Lower lobe of right lung (tissue), 2 donors: ENCODE data around the gene ADAM15. TPM values are rescaled to one million over a fixed set of nuclear protein-coding genes. Genes with fewer than 3 reads are reported as not detected.

ENCODE experiments used
- ATAC-seq, 2 donors: fragments of 200-7000 bp; cut with Tn5 transposase; one replicate each; pipeline ENCODE4 v1.9.1; 2020 to 2022; ENCODE audit warnings: mild to moderate bottlenecking in 2 of 2, moderate library complexity in 2 of 2
- DNase-seq: peaks from one replicate; pipeline ENCODE4 v3.0.0-alpha.2; 2020
- H3K27ac ChIP-seq: fragments of 200-600 bp; one replicate; pipeline ENCODE4 v1.8.0; 2022
- H3K27me3 ChIP-seq: fragments of 200-600 bp; one replicate; pipeline ENCODE4 v1.8.0; 2022; ENCODE audit warnings: low read depth
- H3K36me3 ChIP-seq: fragments of 200-600 bp; one replicate; pipeline ENCODE4 v1.8.0; 2022; ENCODE audit warnings: mild to moderate bottlenecking
- H3K4me1 ChIP-seq: fragments of 200-600 bp; one replicate; pipeline ENCODE4 v1.8.0; 2022
- H3K4me3 ChIP-seq: fragments of 200-600 bp; one replicate; pipeline ENCODE4 v1.8.0; 2022; ENCODE audit warnings: mild to moderate bottlenecking
- H3K9me3 ChIP-seq: fragments of 200-600 bp; one replicate; pipeline ENCODE4 v1.8.0; 2022
- intact Hi-C: fragments of 100-400 bp; cut with DNase I; formaldehyde crosslinking; loops from one replicate; pipeline ENCODE4 v1.11.0; 2022
- total RNA-seq: library from RNA; stranded (reverse); fragmentation: NEBNext Ultra II Directional; extraction: Animal tissue kit (Norgen Biotek cat#: 25700); gene quantifications from one replicate; pipeline ENCODE4 v1.2.1, GENCODE V29; 2021
- TF ChIP-seq, protein P1 (sequence below): fragments of 200-600 bp; IDR thresholded peaks from one replicate; pipeline ENCODE4 v1.8.0; 2022; ENCODE audit warnings: antibody characterized with exemption, mild to moderate bottlenecking
- donor health status: DM: no; HTN: yes; CAD: no; lungs with severe emphysema.

The ADAM15 gene
- total RNA-seq, 1 donor from 2014 or later: 121 TPM

DNA sequence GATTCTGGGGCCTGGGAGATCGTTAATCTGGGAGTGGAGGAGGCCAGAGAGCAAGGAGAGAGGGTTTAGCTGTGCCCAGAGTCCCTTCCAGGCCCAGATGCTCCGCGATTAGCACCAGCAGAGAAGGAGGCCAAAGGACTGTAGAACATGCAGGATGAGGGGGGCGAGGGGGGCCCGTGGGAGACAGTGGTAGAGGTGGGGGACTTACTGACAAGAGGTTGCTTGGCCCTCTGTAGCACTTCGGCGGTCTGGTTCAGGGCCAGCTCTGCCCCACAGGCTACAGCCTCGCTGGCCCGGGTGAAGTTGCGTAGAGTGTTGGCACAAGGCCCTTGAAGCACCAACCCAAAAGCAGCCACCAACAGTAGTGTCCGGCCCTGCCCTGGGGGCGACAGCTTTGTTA lies 18.2 kb upstream of the ADAM15 start:
- Histone ChIP-seq H3K36me3 (no peaks in the 10 kb centered on the region), H3K4me3 (no peak overlapping the region), H3K27ac (no peak overlapping the region), H3K27me3 (no peaks in the 10 kb centered on the region), H3K9me3 (no peaks in the 10 kb centered on the region), H3K4me1 (peaks cover under 1% of the 10 kb centered on the region)
- no peak for ATAC-seq
- TF ChIP-seq, protein P1, sequence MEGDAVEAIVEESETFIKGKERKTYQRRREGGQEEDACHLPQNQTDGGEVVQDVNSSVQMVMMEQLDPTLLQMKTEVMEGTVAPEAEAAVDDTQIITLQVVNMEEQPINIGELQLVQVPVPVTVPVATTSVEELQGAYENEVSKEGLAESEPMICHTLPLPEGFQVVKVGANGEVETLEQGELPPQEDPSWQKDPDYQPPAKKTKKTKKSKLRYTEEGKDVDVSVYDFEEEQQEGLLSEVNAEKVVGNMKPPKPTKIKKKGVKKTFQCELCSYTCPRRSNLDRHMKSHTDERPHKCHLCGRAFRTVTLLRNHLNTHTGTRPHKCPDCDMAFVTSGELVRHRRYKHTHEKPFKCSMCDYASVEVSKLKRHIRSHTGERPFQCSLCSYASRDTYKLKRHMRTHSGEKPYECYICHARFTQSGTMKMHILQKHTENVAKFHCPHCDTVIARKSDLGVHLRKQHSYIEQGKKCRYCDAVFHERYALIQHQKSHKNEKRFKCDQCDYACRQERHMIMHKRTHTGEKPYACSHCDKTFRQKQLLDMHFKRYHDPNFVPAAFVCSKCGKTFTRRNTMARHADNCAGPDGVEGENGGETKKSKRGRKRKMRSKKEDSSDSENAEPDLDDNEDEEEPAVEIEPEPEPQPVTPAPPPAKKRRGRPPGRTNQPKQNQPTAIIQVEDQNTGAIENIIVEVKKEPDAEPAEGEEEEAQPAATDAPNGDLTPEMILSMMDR: no peak
- intact Hi-C loops: no loop called here
- DNase-seq: no peak

DNA sequence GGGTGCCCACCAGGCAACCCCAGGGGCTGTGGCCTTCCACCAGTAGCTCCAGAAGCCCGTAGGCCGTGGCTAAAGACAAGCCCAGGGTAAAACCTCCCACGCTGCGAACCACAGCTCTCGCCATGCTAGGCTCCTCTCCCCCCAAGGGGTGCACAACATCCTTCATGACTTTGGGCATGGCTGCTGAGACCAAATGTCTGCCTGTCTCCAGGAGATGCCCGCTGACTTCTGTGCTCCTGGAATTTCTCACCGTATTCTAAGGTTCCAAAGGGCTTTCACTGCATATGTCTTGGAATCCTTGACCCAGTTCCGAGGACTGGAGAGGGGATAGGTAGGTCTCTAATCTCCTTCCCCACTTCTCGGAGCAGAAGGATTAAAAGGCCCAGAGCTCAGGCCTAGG lies 17.6 kb upstream of the ADAM15 start, which contains the start of the genes DCST1 and DCST2:
TSS of gene DCST1 (plus strand) at position 301 of the 400 bp plus-strand sequence. CDS start 213 bp downstream, outside the sequence.
TSS of gene DCST2 (minus strand) at position 258 of the 400 bp plus-strand sequence. CDS start at position 178, 80 bp downstream.
- no peak for DNase-seq

DNA sequence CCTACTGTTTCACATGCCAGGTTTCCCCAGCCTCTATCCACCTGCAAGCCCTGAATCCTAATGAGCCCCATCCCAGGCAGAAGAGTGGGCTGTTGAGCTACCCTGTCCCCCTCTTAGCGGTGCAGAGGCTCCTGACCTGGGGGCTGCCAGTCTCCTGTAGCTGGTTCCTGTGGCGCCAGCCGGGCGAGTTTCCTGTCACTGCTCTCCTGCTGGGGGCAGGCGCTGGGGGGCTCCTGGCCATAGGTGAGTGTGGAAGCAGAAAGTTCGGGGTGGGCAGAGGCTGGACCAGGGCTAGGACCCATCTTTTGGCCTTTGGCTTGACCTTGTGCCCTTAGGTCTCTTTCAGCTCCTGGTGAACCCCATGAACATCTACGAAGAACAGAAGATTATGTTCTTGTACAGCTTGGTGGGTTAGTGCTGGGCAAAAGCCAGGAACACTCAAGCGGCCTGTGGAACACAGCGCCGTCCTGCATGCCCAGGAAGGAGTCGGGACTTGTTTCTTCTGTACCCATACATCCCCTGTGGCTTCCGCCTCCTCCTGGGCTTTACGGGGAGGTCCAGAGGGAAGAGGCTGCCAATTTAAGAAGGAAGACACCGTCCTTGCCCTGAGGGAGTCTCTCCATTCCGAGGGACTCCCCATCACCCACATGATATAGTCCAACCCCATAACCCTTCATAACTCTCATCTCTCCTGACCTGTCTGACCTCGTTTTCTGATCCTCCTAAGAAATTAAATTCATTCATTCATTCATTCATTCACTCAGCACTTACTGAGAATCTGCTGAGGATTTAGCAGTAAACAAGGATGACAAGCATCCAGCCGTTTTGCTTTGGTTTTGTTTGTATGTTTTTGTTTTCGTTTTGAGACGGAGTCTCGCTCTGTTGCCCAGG lies 16.6 kb upstream of the ADAM15 start:
- intact Hi-C loops: no loop called here
- Histone ChIP-seq H3K4me1 (peaks cover 15% of the 10 kb centered on the region), H3K27ac (no peak overlapping the region), H3K9me3 (no peaks in the 10 kb centered on the region), H3K36me3 (no peaks in the 10 kb centered on the region), H3K27me3 (no peaks in the 10 kb centered on the region), H3K4me3 (no peak overlapping the region)
- ATAC-seq (no peak), DNase-seq (no peak)
- TF ChIP-seq, protein P1: no peak

More for the DNA sequence above, 17.6 kb upstream of the ADAM15 start, which contains the start of the genes DCST1 and DCST2:
- ATAC-seq: no peak
- intact Hi-C loops: no loop called here
- TF ChIP-seq, protein P1: no peak
- no peaks in the 10 kb centered on the region for H3K36me3 ChIP-seq
- no peaks in the 10 kb centered on the region for H3K9me3 ChIP-seq
- H3K4me1 ChIP-seq: peaks cover 7% of the 10 kb centered on the region
- H3K27me3 ChIP-seq: no peaks in the 10 kb centered on the region
- H3K4me3 ChIP-seq: no peak within 1 kb of the TSS
- no peak within 1 kb of the TSS for H3K27ac ChIP-seq

DNA sequence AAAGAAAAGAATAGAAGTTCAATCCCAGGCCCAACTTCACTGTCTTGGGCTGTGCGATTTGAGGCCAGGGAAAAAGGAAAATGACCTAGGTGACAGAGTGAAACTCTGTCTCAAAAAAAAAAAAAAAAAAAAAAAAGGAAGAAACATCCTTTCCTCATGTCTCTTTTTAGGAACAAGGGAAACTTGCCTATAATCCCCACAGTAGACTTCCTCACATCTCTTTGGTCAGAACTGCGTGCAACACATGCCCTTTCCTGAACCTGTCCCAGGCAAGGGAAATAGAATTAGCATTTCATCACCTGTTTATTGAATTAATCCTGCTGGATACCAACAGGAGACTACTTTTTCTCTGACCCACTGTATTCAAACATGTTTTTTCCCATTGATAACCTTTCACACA lies 15.2 kb upstream of the ADAM15 start:
- DNase-seq (no peak), ATAC-seq (no peak)
- Histone ChIP-seq H3K9me3 (no peaks in the 10 kb centered on the region), H3K4me3 (no peak overlapping the region), H3K27ac (no peak overlapping the region), H3K4me1 (peaks cover 15% of the 10 kb centered on the region), H3K27me3 (no peaks in the 10 kb centered on the region), H3K36me3 (no peaks in the 10 kb centered on the region)
- TF ChIP-seq, protein P1: no peak
- intact Hi-C loops: no loop called here

DNA sequence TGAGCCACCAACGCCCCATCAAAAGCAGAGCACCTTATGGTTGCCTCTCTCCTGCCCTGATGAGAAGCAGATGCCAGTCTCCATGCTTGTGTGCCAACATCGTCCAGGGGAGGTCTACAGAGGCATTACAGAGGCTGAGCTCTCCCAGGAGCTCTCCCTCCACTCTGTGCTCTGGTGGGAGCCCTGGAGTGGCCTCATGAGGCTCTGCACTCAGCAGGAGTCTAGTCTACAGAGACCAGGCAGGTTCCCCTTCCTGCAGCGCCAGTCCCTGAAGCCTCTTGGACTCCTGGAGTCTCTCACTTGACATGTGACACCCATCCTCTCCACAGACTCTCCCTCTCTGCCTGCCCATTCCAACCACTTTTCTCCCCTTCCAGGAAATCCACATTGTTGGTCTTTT lies 14.1 kb upstream of the ADAM15 start:
- no peak overlapping the region for H3K4me3 ChIP-seq
- TF ChIP-seq, protein P1: no peak
- ATAC-seq (no peak), DNase-seq (no peak)
- intact Hi-C loops: no loop called here
- no peaks in the 10 kb centered on the region for H3K27me3 ChIP-seq
- no peaks in the 10 kb centered on the region for H3K36me3 ChIP-seq
- H3K9me3 ChIP-seq: no peaks in the 10 kb centered on the region
- H3K4me1 ChIP-seq: peaks cover 15% of the 10 kb centered on the region
- no peak overlapping the region for H3K27ac ChIP-seq
